GM12878 (cell line): ENCODE results near the gene CTNNA3. TPM values are rescaled to one million over a fixed set of nuclear protein-coding genes. Genes with fewer than 3 reads are reported as not detected.

ENCODE experiments used
- ATAC-seq: fragments of 200-7000 bp; cut with Tn5 transposase; 3 replicates; pipeline ENCODE4 v1.9.1; 2020; ENCODE audit warnings: mild to moderate bottlenecking, moderate library complexity
- BruUV-seq: library from RNA; stranded (reverse); fragments of 400-500 nt; replicated peaks from 2 replicates; lab custom pipeline; 2021; lab: Mats Ljungman, UMichigan
- CTCF ChIA-PET: fragments of 300-600 bp; sonication (Branson Sonifier 250); formaldehyde crosslinking; extraction: SDS; loops from one replicate; lab custom pipeline; 2021; ENCODE audit warnings: inconsistent platforms; lab: Yijun Ruan, JAX
- POLR2A ChIA-PET: fragments of 350-600 bp; formaldehyde crosslinking; extraction: SDS; loops from one replicate; lab custom pipeline; 2021; ENCODE audit warnings: inconsistent platforms; lab: Charles Lee
- RAD21 ChIA-PET: fragments of 300-600 bp; sonication (Branson Sonifier 250); formaldehyde crosslinking; loops from one replicate; lab custom pipeline; 2023; ENCODE audit warnings: antibody characterized with exemption; ENCODE audit not compliant: unreplicated experiment; lab: Charles Lee
- SMC1A ChIA-PET: fragments of 300-600 bp; sonication (Branson Sonifier 250); formaldehyde crosslinking; loops from one replicate; lab custom pipeline; 2023; ENCODE audit not compliant: unreplicated experiment, uncharacterized antibody; lab: Charles Lee
- DNase-seq: peaks from one replicate; pipeline ENCODE4 v3.0.0-alpha.2; 2011; ENCODE audit warnings: low read depth, low spot score
- FAIRE-seq: peaks from 3 replicates; lab custom pipeline; 2011; peaks lifted over from hg19 to GRCh38; lab: Jason Lieb, UNC
- H2AFZ ChIP-seq: 2 replicates; pipeline ENCODE4 v1.6.0; 2011; ENCODE audit warnings: low read depth, low read length, control low read depth; ENCODE audit not compliant: control insufficient read depth
- H3K27ac ChIP-seq: 2 replicates; pipeline ENCODE4 v1.5.1; 2011; ENCODE audit warnings: control low read depth; ENCODE audit not compliant: control insufficient read depth, insufficient read depth
- H3K27me3 ChIP-seq, 2 experiments: replicated peaks in 1 of 2; 2 replicates each; pipeline versions ENCODE4 v1.6.0 to v1.6.1; 2011; ENCODE audit warnings: low read length in 1 of 2; ENCODE audit not compliant: control insufficient read depth in 2 of 2, insufficient read depth in 2 of 2
- H3K36me3 ChIP-seq, 2 experiments: 2 replicates each; pipeline ENCODE4 v1.5.1; 2011; ENCODE audit warnings: low read length in 1 of 2; ENCODE audit not compliant: control insufficient read depth in 2 of 2, insufficient read depth in 2 of 2
- H3K4me1 ChIP-seq: 2 replicates; pipeline ENCODE4 v1.6.1; 2011; ENCODE audit warnings: mild to moderate bottlenecking, low read length, moderate library complexity, mixed read lengths; ENCODE audit not compliant: control insufficient read depth, insufficient read depth
- H3K4me2 ChIP-seq: 2 replicates; pipeline ENCODE4 v1.6.0; 2011; ENCODE audit warnings: control low read depth; ENCODE audit not compliant: control insufficient read depth, insufficient read depth
- H3K4me3 ChIP-seq: fragments of 200-600 bp; sonication (generic); 2 replicates; pipeline ENCODE4 v1.5.1; 2016
- H3K79me2 ChIP-seq: 2 replicates; pipeline ENCODE4 v1.6.0; 2011; ENCODE audit warnings: low read length; ENCODE audit not compliant: control insufficient read depth, insufficient read depth
- H3K9ac ChIP-seq: 2 replicates; pipeline ENCODE4 v1.8.0; 2011; ENCODE audit warnings: low read length, control low read depth, mixed read lengths; ENCODE audit not compliant: control insufficient read depth, insufficient read depth
- H3K9me3 ChIP-seq: replicated peaks from 3 replicates; pipeline ENCODE4 v1.5.1; 2011; ENCODE audit warnings: mild to moderate bottlenecking, low read length; ENCODE audit not compliant: control insufficient read depth, insufficient read depth
- H4K20me1 ChIP-seq: 2 replicates; pipeline ENCODE4 v1.6.0; 2011; ENCODE audit not compliant: control insufficient read depth, insufficient read depth
- CBX3 ChIP-seq: fragments of 200-600 bp; sonication (generic); IDR thresholded peaks from 2 replicates; pipeline ENCODE4 v1.6.1; 2016; ENCODE audit warnings: low read depth, borderline replicate concordance
- CHD4 ChIP-seq: fragments of 200-600 bp; sonication (generic); IDR thresholded peaks from 2 replicates; pipeline ENCODE4 v1.6.1; 2016; ENCODE audit warnings: mild to moderate bottlenecking
- E4F1 ChIP-seq: fragments of 450-650 bp; IDR thresholded peaks from 2 replicates; pipeline ENCODE4 v1.6.1; 2018; ENCODE audit warnings: borderline replicate concordance, mild to moderate bottlenecking; ENCODE audit not compliant: partially characterized antibody
- KDM1A ChIP-seq: fragments of 200-600 bp; sonication (generic); IDR thresholded peaks from 2 replicates; pipeline ENCODE4 v1.6.1; 2016; ENCODE audit warnings: borderline replicate concordance
- MTA2 ChIP-seq: fragments of 450-650 bp; IDR thresholded peaks from 2 replicates; pipeline ENCODE4 v1.6.1; 2016; ENCODE audit warnings: low read depth, mild to moderate bottlenecking, moderate library complexity
- RB1 ChIP-seq: fragments of 450-650 bp; formaldehyde crosslinking; IDR thresholded peaks from 2 replicates; pipeline ENCODE4 v1.6.1; 2017; ENCODE audit warnings: mild to moderate bottlenecking, borderline replicate concordance
- RELA ChIP-seq: fragments of 450-650 bp; IDR thresholded peaks from 2 replicates; pipeline ENCODE4 v1.8.0; 2014; ENCODE audit warnings: borderline replicate concordance; ENCODE audit not compliant: partially characterized antibody
- TCF3 ChIP-seq: IDR thresholded peaks from 2 replicates; pipeline ENCODE4 v1.6.1; 2012; ENCODE audit warnings: low read depth, mild to moderate bottlenecking, low read length, borderline replicate concordance; ENCODE audit not compliant: insufficient read depth
- ZBTB33 ChIP-seq: fragments of 450-650 bp; IDR thresholded peaks from 2 replicates; pipeline ENCODE4 v1.6.1; 2017; ENCODE audit warnings: mild to moderate bottlenecking
- WGBS: methylation state at CpG from one replicate; pipeline ENCODE4 v1.1.6; 2016; ENCODE audit warnings: low lambda C conversion rate; ENCODE audit not compliant: insufficient replicate concordance, insufficient coverage; ENCODE audit errors: missing lambda C conversion rate; 5-methylcytosine and 5-hydroxymethylcytosine counted together
- in situ Hi-C: fragments of 300-500 bp; cut with MboI; formaldehyde crosslinking; loops from 9 replicates; pipeline ENCODE4 v1.14.3; 2018; ENCODE audit warnings: mixed read lengths
- intact Hi-C: fragments of 100-400 bp; cut with micrococcal nuclease; formaldehyde crosslinking; loops from one replicate; pipeline ENCODE4 v1.14.2; 2022; ENCODE audit not compliant: unreplicated experiment
- polyA plus RNA-seq, 11 experiments: library from polyadenylated mRNA; depleted of rRNA in 4 of 11; unstranded in 6 of 11; stranded (reverse) in 5 of 11; fragments of >200 nt; fragmentation: Nextera tagmentation in 4 of 11; fragmentation: Illumina TruSeq in 1 of 11; extraction: Ambion mirVana in 4 of 11; extraction: Trizol in 1 of 11; gene quantifications; 1 replicate in 1 of 11; 2 replicates in 10 of 11; pipeline versions ENCODE4 v1.2.1 to v1.2.3, GENCODE V29; 2011 to 2016; ENCODE audit warnings: inconsistent platforms in 2 of 11, missing spikeins in 2 of 11, low read depth in 1 of 11
- total RNA-seq, 4 experiments: library from RNA; depleted of rRNA in 3 of 4; stranded (reverse); fragments of >200 nt in 3 of 4; fragmentation: Illumina TruSeq in 1 of 4; extraction: Trizol in 1 of 4; gene quantifications; 2 replicates each; pipeline versions ENCODE4 v1.2.1 to v1.2.3, GENCODE V29; 2013 to 2021
- TF ChIP-seq, protein P1 (sequence below): IDR thresholded peaks from 2 replicates; pipeline ENCODE4 v1.6.1; 2011; ENCODE audit warnings: low read depth, low read length, improper control_type of control experiment, borderline replicate concordance
- TF ChIP-seq, protein P2 (sequence below): IDR thresholded peaks from 2 replicates; pipeline ENCODE4 v1.6.1; 2012; ENCODE audit warnings: low read depth, low read length, improper control_type of control experiment

The CTNNA3 gene
- total and polyA plus RNA-seq, 10 of the 15 experiments (the other 5 are each of a cell fraction or from before 2014, with no cell fraction given): under 0.01 to 4.5 (median 0.22) TPM; not detected in 2

GRCh38 chr10:67602268-67602950, 93.6 kb downstream of the CTNNA3 start:
- Histone ChIP-seq H3K4me3 (no peak overlapping the region), H3K9ac (no peak overlapping the region), H3K4me2 (no peak overlapping the region), H2AFZ (no peak overlapping the region), H4K20me1 (no peaks in the 10 kb centered on the region), H3K4me1 (no peaks in the 10 kb centered on the region), H3K9me3 (no peaks in the 10 kb centered on the region), H3K27me3 (no peaks in the 10 kb centered on the region), H3K36me3 (no peaks in the 10 kb centered on the region), H3K27ac (no peak overlapping the region), H3K79me2 (no peaks in the 10 kb centered on the region)
- FAIRE-seq (peak; percentile 31), DNase-seq (no peak), ATAC-seq (0 out of 3 replicates have a peak, but pooled peaks have one; percentile 21)
- RAD21 ChIA-PET: interaction anchor here (0.9 kb wide), 1 partner anchor 11 kb away, joined by 4 read pairs; no protein-coding TSS in a partner anchor
- SMC1A ChIA-PET: interaction anchor here (0.7 to 1.2 kb wide), 5 partner anchors 9 to 316 kb away, joined by 3 to 7 read pairs (median 4); no protein-coding TSS in a partner anchor
- no peak for TF ChIP-seq KDM1A
- TF ChIP-seq RELA: no peak
- TF ChIP-seq MTA2: no peak
- TF ChIP-seq TCF3: no peak
- TF ChIP-seq, protein P1, sequence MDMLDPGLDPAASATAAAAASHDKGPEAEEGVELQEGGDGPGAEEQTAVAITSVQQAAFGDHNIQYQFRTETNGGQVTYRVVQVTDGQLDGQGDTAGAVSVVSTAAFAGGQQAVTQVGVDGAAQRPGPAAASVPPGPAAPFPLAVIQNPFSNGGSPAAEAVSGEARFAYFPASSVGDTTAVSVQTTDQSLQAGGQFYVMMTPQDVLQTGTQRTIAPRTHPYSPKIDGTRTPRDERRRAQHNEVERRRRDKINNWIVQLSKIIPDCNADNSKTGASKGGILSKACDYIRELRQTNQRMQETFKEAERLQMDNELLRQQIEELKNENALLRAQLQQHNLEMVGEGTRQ: no peak
- TF ChIP-seq ZBTB33: no peak
- TF ChIP-seq RB1: no peak
- TF ChIP-seq, protein P2, sequence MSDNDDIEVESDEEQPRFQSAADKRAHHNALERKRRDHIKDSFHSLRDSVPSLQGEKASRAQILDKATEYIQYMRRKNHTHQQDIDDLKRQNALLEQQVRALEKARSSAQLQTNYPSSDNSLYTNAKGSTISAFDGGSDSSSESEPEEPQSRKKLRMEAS: no peak
- TF ChIP-seq CBX3: no peak
- TF ChIP-seq CHD4: no peak
- TF ChIP-seq E4F1: no peak
- CTCF ChIA-PET: no interaction called here
- no TSS peak for BruUV-seq
- WGBS: 3% methylated on average over 4 of the region's 4 CpGs
- intact Hi-C loops: no loop called here
- in situ Hi-C loops: no loop called here
- POLR2A ChIA-PET: interaction anchor here (0.7 kb wide), 1 partner anchor 91 kb away, joined by 4 read pairs; no protein-coding TSS in a partner anchor
